C4-2B (cell line): ENCODE data around the gene SYNJ2.

Experiments
- CTCF ChIP-seq: fragments of 450-650 bp; conservative IDR thresholded peaks from 2 replicates; pipeline ENCODE4 v1.5.1; 2017; ENCODE audit warnings: mild to moderate bottlenecking
- ZFX ChIP-seq: fragments of 450-650 bp; IDR thresholded peaks from 2 replicates; pipeline ENCODE4 v1.6.1; 2017

GRCh38 chr6:157953580-157954091 lies 28.0 kb upstream of the SYNJ2 start:
- no peak for TF ChIP-seq CTCF
- TF ChIP-seq ZFX, result no peak
